ENCODE results near the gene NSF. TPM values are rescaled to one million over a fixed set of nuclear protein-coding genes. Genes with fewer than 3 reads are reported as not detected.
"Not testable (repeated sequence)": the region's sequence is repeated elsewhere in the genome, so short reads cannot be mapped to it uniquely, and the experiment has no call there.

The NSF gene
- total RNA-seq, 2 donors from 2014 or later: 29.7 to 41.0 TPM

DNA sequence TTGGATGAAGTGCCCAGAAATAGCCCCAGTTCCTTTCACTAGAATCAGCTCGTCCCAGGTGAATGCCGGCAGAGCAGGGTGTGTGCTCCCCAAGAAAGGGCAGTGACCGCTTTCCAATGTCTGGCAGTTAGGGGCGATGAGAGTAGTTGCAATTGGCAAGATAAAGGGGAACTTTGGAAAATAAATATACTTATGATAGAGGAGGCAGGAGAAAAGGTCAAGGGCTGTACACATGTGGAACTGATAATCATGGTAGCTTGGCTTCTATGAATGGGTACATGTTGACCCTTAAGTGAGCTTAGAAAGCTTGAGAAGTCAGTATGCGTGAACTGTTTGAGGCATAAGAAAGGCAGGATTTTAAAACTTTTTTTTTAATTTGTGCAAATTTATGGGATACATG lies 75.5 kb downstream of the NSF start:
- H3K36me3 ChIP-seq (ENCODE audit: control insufficient read depth, insufficient read depth, low read length); H3K9me3 Mint-ChIP-seq; H3K4me3 ChIP-seq (ENCODE audit: low read length); H3K27ac ChIP-seq (ENCODE audit: low read depth, low read length); H3K4me1 ChIP-seq (ENCODE audit: control insufficient read depth, insufficient read depth, low read length); H3K4me3 Mint-ChIP-seq; H3K9ac ChIP-seq (ENCODE audit: extremely low read depth, low read length, poor library complexity, severe bottlenecking); H3K27me3 ChIP-seq (ENCODE audit: control insufficient read depth, insufficient read depth, low read length, poor library complexity, severe bottlenecking); H3K9me3 ChIP-seq (ENCODE audit: control insufficient read depth, low read length); H3K36me3 Mint-ChIP-seq (ENCODE audit: low read depth); H3K4me1 Mint-ChIP-seq; H3K27ac Mint-ChIP-seq; H3K27me3 Mint-ChIP-seq (ENCODE audit: insufficient read depth): not testable (repeated sequence)
- peak; percentile 13 for DNase-seq
- 98% methylated on average over 4 of the region's 5 CpGs; no CpG with 5 or more reads in 1 of the 2 experiments for WGBS, 2 experiments (ENCODE audit: insufficient coverage in 1 of 2, insufficient read length in 1 of 2)

GRCh38 chr17:46670789-46671188 lies 80.3 kb downstream of the NSF start:
- H3K36me3 Mint-ChIP-seq (ENCODE audit: low read depth); H3K4me1 ChIP-seq (ENCODE audit: control insufficient read depth, insufficient read depth, low read length); H3K9me3 Mint-ChIP-seq; H3K4me3 ChIP-seq (ENCODE audit: low read length); H3K27me3 Mint-ChIP-seq (ENCODE audit: insufficient read depth); H3K27me3 ChIP-seq (ENCODE audit: control insufficient read depth, insufficient read depth, low read length, poor library complexity, severe bottlenecking); H3K4me3 Mint-ChIP-seq; DNase-seq; H3K4me1 Mint-ChIP-seq; H3K27ac Mint-ChIP-seq; H3K36me3 ChIP-seq (ENCODE audit: control insufficient read depth, insufficient read depth, low read length); H3K9me3 ChIP-seq (ENCODE audit: control insufficient read depth, low read length); H3K27ac ChIP-seq (ENCODE audit: low read depth, low read length); H3K9ac ChIP-seq (ENCODE audit: extremely low read depth, low read length, poor library complexity, severe bottlenecking): not testable (repeated sequence)
- no CpG with 5 or more reads among the region's 4 CpGs for WGBS, 2 experiments (ENCODE audit: insufficient coverage in 1 of 2, insufficient read length in 1 of 2)

DNA sequence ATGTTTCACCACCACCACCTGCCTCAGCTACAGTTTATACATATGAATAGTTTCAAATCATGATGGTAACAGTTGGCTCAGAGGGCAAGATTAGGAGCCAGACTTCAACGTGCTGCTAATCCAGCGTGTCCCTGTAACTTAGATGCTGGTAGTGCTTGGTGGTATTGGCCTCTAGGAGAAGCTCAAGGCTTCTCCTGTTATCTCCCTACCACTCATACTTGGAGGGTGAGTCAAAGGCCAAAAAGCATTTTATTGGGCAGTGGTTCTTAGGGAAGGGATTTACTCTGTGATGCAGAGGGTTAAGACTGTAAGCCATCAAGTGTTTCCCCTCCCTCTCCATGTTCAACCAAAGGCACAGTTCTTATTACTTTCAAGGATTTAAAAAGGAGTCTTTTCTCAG lies 82.3 kb downstream of the NSF start:
- not testable (repeated sequence) for H3K27ac Mint-ChIP-seq; H3K4me3 ChIP-seq (ENCODE audit: low read length); H3K27me3 Mint-ChIP-seq (ENCODE audit: insufficient read depth); H3K9ac ChIP-seq (ENCODE audit: extremely low read depth, low read length, poor library complexity, severe bottlenecking); H3K9me3 Mint-ChIP-seq; H3K9me3 ChIP-seq (ENCODE audit: control insufficient read depth, low read length); H3K36me3 ChIP-seq (ENCODE audit: control insufficient read depth, insufficient read depth, low read length); H3K27ac ChIP-seq (ENCODE audit: low read depth, low read length); H3K4me1 ChIP-seq (ENCODE audit: control insufficient read depth, insufficient read depth, low read length); DNase-seq; H3K4me1 Mint-ChIP-seq; H3K4me3 Mint-ChIP-seq; H3K27me3 ChIP-seq (ENCODE audit: control insufficient read depth, insufficient read depth, low read length, poor library complexity, severe bottlenecking); H3K36me3 Mint-ChIP-seq (ENCODE audit: low read depth)
- WGBS, 2 experiments (ENCODE audit: insufficient coverage in 1 of 2, insufficient read length in 1 of 2): no CpG with 5 or more reads among the region's 2 CpGs

DNA sequence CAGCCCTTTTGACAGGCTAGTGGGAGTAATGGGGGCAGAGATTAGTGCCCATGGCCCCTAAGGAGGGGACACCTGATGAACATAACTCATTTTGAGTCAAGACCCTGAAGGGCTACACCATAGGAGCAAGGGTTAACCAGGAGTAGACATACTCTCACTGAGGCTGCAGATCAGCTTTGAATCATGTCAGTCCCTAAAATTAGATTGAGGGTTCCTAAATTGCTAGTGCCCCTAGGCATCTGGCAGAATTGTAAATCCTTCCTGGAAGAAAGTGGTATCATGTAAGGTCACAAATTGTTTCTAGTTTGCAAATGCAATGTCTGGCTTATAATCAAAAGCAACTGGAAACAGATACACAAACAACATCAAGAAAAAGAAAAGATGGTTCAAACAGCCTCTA lies 87.3 kb downstream of the NSF start:
- H3K27ac Mint-ChIP-seq; H3K9me3 Mint-ChIP-seq; H3K9ac ChIP-seq (ENCODE audit: extremely low read depth, low read length, poor library complexity, severe bottlenecking); H3K4me3 Mint-ChIP-seq; H3K4me1 ChIP-seq (ENCODE audit: control insufficient read depth, insufficient read depth, low read length); H3K36me3 Mint-ChIP-seq (ENCODE audit: low read depth); H3K27ac ChIP-seq (ENCODE audit: low read depth, low read length); DNase-seq; H3K4me3 ChIP-seq (ENCODE audit: low read length); H3K4me1 Mint-ChIP-seq; H3K36me3 ChIP-seq (ENCODE audit: control insufficient read depth, insufficient read depth, low read length); H3K27me3 Mint-ChIP-seq (ENCODE audit: insufficient read depth); H3K27me3 ChIP-seq (ENCODE audit: control insufficient read depth, insufficient read depth, low read length, poor library complexity, severe bottlenecking); H3K9me3 ChIP-seq (ENCODE audit: control insufficient read depth, low read length): not testable (repeated sequence)

- not testable (repeated sequence) for H3K36me3 ChIP-seq (ENCODE audit: control insufficient read depth, insufficient read depth, low read length); H3K9me3 Mint-ChIP-seq; H3K36me3 Mint-ChIP-seq (ENCODE audit: low read depth); H3K27ac Mint-ChIP-seq; H3K4me3 ChIP-seq (ENCODE audit: low read length); H3K4me1 ChIP-seq (ENCODE audit: control insufficient read depth, insufficient read depth, low read length); H3K9ac ChIP-seq (ENCODE audit: extremely low read depth, low read length, poor library complexity, severe bottlenecking); H3K27ac ChIP-seq (ENCODE audit: low read depth, low read length); H3K4me3 Mint-ChIP-seq; H3K27me3 ChIP-seq (ENCODE audit: control insufficient read depth, insufficient read depth, low read length, poor library complexity, severe bottlenecking); H3K27me3 Mint-ChIP-seq (ENCODE audit: insufficient read depth); H3K4me1 Mint-ChIP-seq; DNase-seq; H3K9me3 ChIP-seq (ENCODE audit: control insufficient read depth, low read length)
- no CpG with 5 or more reads among the region's 2 CpGs for WGBS, 2 experiments (ENCODE audit: insufficient coverage in 1 of 2, insufficient read length in 1 of 2)
Observed at GRCh38 chr17:46683653-46684052, 93.2 kb downstream of the NSF start.

- not testable (repeated sequence) for H3K9me3 Mint-ChIP-seq; H3K27ac Mint-ChIP-seq; H3K9me3 ChIP-seq (ENCODE audit: control insufficient read depth, low read length); H3K27me3 Mint-ChIP-seq (ENCODE audit: insufficient read depth); H3K36me3 Mint-ChIP-seq (ENCODE audit: low read depth); H3K27ac ChIP-seq (ENCODE audit: low read depth, low read length); H3K4me1 Mint-ChIP-seq; H3K4me3 ChIP-seq (ENCODE audit: low read length); H3K27me3 ChIP-seq (ENCODE audit: control insufficient read depth, insufficient read depth, low read length, poor library complexity, severe bottlenecking); H3K4me3 Mint-ChIP-seq; H3K36me3 ChIP-seq (ENCODE audit: control insufficient read depth, insufficient read depth, low read length); H3K9ac ChIP-seq (ENCODE audit: extremely low read depth, low read length, poor library complexity, severe bottlenecking); DNase-seq; H3K4me1 ChIP-seq (ENCODE audit: control insufficient read depth, insufficient read depth, low read length)
- WGBS, 2 experiments (ENCODE audit: insufficient coverage in 1 of 2, insufficient read length in 1 of 2): 100% methylated on average over 2 of the region's 4 CpGs; no CpG with 5 or more reads in 1 of the 2 experiments
Observed at GRCh38 chr17:46685284-46685683, 94.8 kb downstream of the NSF start.

- H3K4me1 Mint-ChIP-seq, DNase-seq: not testable (repeated sequence)
- WGBS, 2 experiments (ENCODE audit: insufficient coverage in 1 of 2, insufficient read length in 1 of 2): no CpG with 5 or more reads among the region's 3 CpGs
Observed at GRCh38 chr17:46692196-46692595, 101.7 kb downstream of the NSF start.

More at GRCh38 chr17:46692196-46692595, 101.7 kb downstream of the NSF start:
- not testable (repeated sequence) for H3K36me3 Mint-ChIP-seq (ENCODE audit: low read depth); H3K27ac Mint-ChIP-seq; H3K27ac ChIP-seq (ENCODE audit: low read depth, low read length); H3K4me1 ChIP-seq (ENCODE audit: control insufficient read depth, insufficient read depth, low read length); H3K9ac ChIP-seq (ENCODE audit: extremely low read depth, low read length, poor library complexity, severe bottlenecking); H3K27me3 ChIP-seq (ENCODE audit: control insufficient read depth, insufficient read depth, low read length, poor library complexity, severe bottlenecking); H3K4me3 Mint-ChIP-seq; H3K9me3 ChIP-seq (ENCODE audit: control insufficient read depth, low read length); H3K27me3 Mint-ChIP-seq (ENCODE audit: insufficient read depth); H3K4me3 ChIP-seq (ENCODE audit: low read length); H3K36me3 ChIP-seq (ENCODE audit: control insufficient read depth, insufficient read depth, low read length); H3K9me3 Mint-ChIP-seq

Measured in endodermal cell (in vitro differentiated cells).